Measurements from ENCODE around the gene SP110. TPM values are rescaled to one million over a fixed set of nuclear protein-coding genes. Genes with fewer than 3 reads are reported as not detected.
A peak's percentile ranks its signal among the peaks of the same experiment; 100 is the strongest.

The SP110 gene
- total and polyA plus RNA-seq, 5 donors from 2014 or later, result 74.5 to 131 (median 87.9) TPM

DNA sequence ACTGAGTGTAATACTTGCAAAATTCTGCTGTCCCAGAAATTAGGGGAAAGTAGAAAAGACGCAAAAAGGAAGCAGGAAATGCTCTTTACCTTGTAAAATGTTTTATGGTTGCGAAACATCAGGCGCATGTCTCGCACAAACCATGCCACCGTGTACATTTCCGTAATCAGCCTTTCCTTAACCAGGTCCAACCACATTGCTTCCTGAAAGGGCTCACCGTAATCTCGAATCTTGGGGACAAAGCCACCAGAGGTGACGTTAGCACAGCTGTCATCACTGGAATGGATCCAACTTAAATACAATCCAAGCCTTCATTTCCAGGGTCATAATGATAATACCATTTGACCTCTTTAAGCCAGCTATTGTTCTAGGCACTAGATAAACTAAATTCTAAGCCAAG, 49.3 kb downstream of the SP110 start:
- Mint-ChIP-seq H3K4me1 (peaks cover 0 to 15% (median 2%) of the 10 kb centered on the region in 4 donors), H3K27me3 (no peaks in the 10 kb centered on the region), H3K4me3 (no peak overlapping the region), H3K9me3 (no peaks in the 10 kb centered on the region), H3K27ac (peak overlapping the region; percentile 29 to 52 (median 49)), H3K36me3 (peaks cover 63% of the 10 kb centered on the region)
- no peaks in the 10 kb centered on the region for H3K9me3 ChIP-seq (ENCODE audit: control insufficient read depth in 2 of 2, low read length in 2 of 2)
- H3K4me1 ChIP-seq (ENCODE audit: control insufficient read depth, insufficient read depth, low read length, poor library complexity, severe bottlenecking), result no peaks in the 10 kb centered on the region
- ATAC-seq (ENCODE audit: low read depth in 2 of 2) (no peak), DNase-seq (no peak)
- H3K36me3 ChIP-seq (ENCODE audit: control insufficient read depth, insufficient read depth, low read length), result peaks cover 89% of the 10 kb centered on the region
- no peaks in the 10 kb centered on the region for H3K27me3 ChIP-seq (ENCODE audit: control insufficient read depth, insufficient read depth, low read length)
- H3K27ac ChIP-seq (ENCODE audit: insufficient read depth, low read length, poor library complexity, severe bottlenecking), result no peak overlapping the region
- no peak overlapping the region for H3K4me3 ChIP-seq (ENCODE audit: low read depth, low read length)

DNA sequence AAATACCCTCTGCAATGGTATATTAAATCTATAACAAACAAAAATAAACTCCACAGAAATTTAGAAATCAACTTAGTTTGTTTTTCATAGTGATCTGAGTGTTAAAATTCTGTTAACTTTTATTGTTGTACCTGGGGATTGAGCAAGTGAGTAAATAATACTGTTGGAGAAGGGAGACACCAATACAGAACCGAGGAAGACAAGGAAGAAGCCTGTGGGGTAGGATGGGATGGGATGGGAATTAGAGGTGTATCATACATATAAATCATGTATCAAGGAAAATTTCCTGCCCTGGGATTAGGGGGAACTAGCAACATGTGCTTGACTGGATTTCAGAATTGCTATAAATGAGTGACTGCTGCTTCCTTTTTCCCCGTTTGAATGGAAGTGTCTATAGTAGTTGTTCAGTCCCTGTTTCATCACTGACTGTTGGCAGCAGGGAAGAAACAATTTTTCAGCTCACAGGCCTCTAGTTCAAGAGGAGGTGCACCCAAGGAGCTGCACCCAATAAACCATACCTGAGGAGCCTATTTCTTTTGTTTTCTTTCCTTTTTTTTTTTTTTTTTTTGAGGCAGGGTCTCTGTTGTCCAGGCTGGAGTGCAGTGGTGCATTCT, 53.1 kb downstream of the SP110 start:
- Histone ChIP-seq H3K4me3 (ENCODE audit: low read depth, low read length) (no peak overlapping the region), H3K9me3 (ENCODE audit: control insufficient read depth in 2 of 2, low read length in 2 of 2) (no peaks in the 10 kb centered on the region), H3K27ac (ENCODE audit: insufficient read depth, low read length, poor library complexity, severe bottlenecking) (no peak overlapping the region), H3K36me3 (ENCODE audit: control insufficient read depth, insufficient read depth, low read length) (peaks cover 58% of the 10 kb centered on the region), H3K27me3 (ENCODE audit: control insufficient read depth, insufficient read depth, low read length) (no peaks in the 10 kb centered on the region), H3K4me1 (ENCODE audit: control insufficient read depth, insufficient read depth, low read length, poor library complexity, severe bottlenecking) (no peaks in the 10 kb centered on the region)
- ATAC-seq (ENCODE audit: low read depth in 2 of 2) (no peak), DNase-seq (no peak)
- Mint-ChIP-seq H3K36me3 (peaks cover 54% of the 10 kb centered on the region), H3K27ac (peak overlapping the region in 1 of 3 donors; percentile 74), H3K4me1 (peaks cover 0 to 15% (median 11%) of the 10 kb centered on the region in 4 donors), H3K27me3 (no peaks in the 10 kb centered on the region), H3K9me3 (no peaks in the 10 kb centered on the region), H3K4me3 (no peak overlapping the region)

DNA sequence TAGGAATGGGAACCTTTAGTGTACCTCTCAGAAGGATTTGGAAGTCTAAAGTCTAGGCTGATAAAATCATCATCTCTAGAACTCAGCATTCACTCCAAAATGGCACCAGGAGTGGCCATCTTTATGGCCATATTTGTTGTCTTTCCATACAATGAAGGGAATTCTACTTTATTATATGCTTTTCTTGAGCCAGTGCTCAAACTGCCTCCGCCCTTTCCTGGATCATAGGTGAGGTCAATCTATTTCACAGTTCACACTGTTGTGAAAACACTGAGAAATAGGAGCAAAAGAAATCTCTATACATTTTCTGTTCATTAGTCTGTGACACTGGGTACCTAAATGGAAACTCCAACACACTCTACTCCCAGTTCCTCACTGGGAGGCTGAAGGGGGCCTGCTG, 55.6 kb downstream of the SP110 start:
- DNase-seq (no peak), ATAC-seq (ENCODE audit: low read depth in 2 of 2) (no peak)
- Mint-ChIP-seq H3K27ac (no peak overlapping the region), H3K36me3 (peaks cover 39% of the 10 kb centered on the region), H3K4me1 (peaks cover 5 to 16% (median 11%) of the 10 kb centered on the region in 4 donors), H3K4me3 (no peak overlapping the region), H3K27me3 (no peaks in the 10 kb centered on the region), H3K9me3 (no peaks in the 10 kb centered on the region)
- Histone ChIP-seq H3K4me3 (ENCODE audit: low read depth, low read length) (no peak overlapping the region), H3K9me3 (ENCODE audit: control insufficient read depth in 2 of 2, low read length in 2 of 2) (no peaks in the 10 kb centered on the region), H3K4me1 (ENCODE audit: control insufficient read depth, insufficient read depth, low read length, poor library complexity, severe bottlenecking) (no peaks in the 10 kb centered on the region), H3K27me3 (ENCODE audit: control insufficient read depth, insufficient read depth, low read length) (no peaks in the 10 kb centered on the region), H3K36me3 (ENCODE audit: control insufficient read depth, insufficient read depth, low read length) (peaks cover 34% of the 10 kb centered on the region), H3K27ac (ENCODE audit: insufficient read depth, low read length, poor library complexity, severe bottlenecking) (no peak overlapping the region)

- no peak overlapping the region for H3K4me3 ChIP-seq (ENCODE audit: low read depth, low read length)
- H3K4me1 ChIP-seq (ENCODE audit: control insufficient read depth, insufficient read depth, low read length, poor library complexity, severe bottlenecking), result no peaks in the 10 kb centered on the region
- Mint-ChIP-seq H3K4me1 (peaks cover 5 to 16% (median 7%) of the 10 kb centered on the region in 4 donors), H3K36me3 (peaks cover 31% of the 10 kb centered on the region), H3K27ac (peak overlapping the region in 1 of 3 donors; percentile 17), H3K4me3 (no peak overlapping the region), H3K9me3 (no peaks in the 10 kb centered on the region), H3K27me3 (no peaks in the 10 kb centered on the region)
- no peaks in the 10 kb centered on the region for H3K27me3 ChIP-seq (ENCODE audit: control insufficient read depth, insufficient read depth, low read length)
- ATAC-seq (ENCODE audit: low read depth in 2 of 2) (no peak), DNase-seq (peak in 1 of 3 donors; percentile 21)
- peaks cover 24% of the 10 kb centered on the region for H3K36me3 ChIP-seq (ENCODE audit: control insufficient read depth, insufficient read depth, low read length)
- no peaks in the 10 kb centered on the region for H3K9me3 ChIP-seq (ENCODE audit: control insufficient read depth in 2 of 2, low read length in 2 of 2)
- H3K27ac ChIP-seq (ENCODE audit: insufficient read depth, low read length, poor library complexity, severe bottlenecking), result no peak overlapping the region
Observed at GRCh38 chr2:230162981-230163380, 56.8 kb downstream of the SP110 start.

DNA sequence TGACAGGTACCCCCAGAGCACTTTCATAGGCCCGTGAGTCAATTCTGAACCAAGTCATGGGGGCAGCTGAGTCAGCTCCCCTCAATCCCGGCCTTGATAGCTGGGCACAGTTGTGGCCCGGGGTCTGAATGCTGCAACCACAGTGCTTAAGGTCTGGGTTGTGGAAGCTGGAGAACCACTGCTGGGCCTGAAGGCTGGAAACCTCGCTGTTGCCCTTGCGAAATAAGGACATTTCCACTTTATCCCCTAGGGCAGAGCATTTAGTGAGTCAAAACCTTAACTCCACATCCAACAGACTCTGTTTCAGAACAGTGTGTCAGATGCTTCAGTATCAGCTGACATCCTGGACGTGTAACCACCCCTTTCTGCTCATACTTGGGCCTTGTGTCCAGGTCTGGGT, 58.6 kb downstream of the SP110 start:
- no peak overlapping the region for H3K27ac ChIP-seq (ENCODE audit: insufficient read depth, low read length, poor library complexity, severe bottlenecking)
- no peaks in the 10 kb centered on the region for H3K9me3 ChIP-seq (ENCODE audit: control insufficient read depth in 2 of 2, low read length in 2 of 2)
- no peaks in the 10 kb centered on the region for H3K4me1 ChIP-seq (ENCODE audit: control insufficient read depth, insufficient read depth, low read length, poor library complexity, severe bottlenecking)
- ATAC-seq (ENCODE audit: low read depth in 2 of 2), result no peak
- H3K27ac Mint-ChIP-seq, result peak overlapping the region in 1 of 3 donors; percentile 64
- peaks cover 22% of the 10 kb centered on the region for H3K36me3 Mint-ChIP-seq
- no peaks in the 10 kb centered on the region for H3K27me3 ChIP-seq (ENCODE audit: control insufficient read depth, insufficient read depth, low read length)
- DNase-seq, result no peak
- H3K4me3 Mint-ChIP-seq, result no peak overlapping the region
- peaks cover 5 to 16% (median 7%) of the 10 kb centered on the region in 4 donors for H3K4me1 Mint-ChIP-seq
- H3K9me3 Mint-ChIP-seq, result no peaks in the 10 kb centered on the region
- H3K4me3 ChIP-seq (ENCODE audit: low read depth, low read length), result no peak overlapping the region
- H3K27me3 Mint-ChIP-seq, result no peaks in the 10 kb centered on the region
- peaks cover 9% of the 10 kb centered on the region for H3K36me3 ChIP-seq (ENCODE audit: control insufficient read depth, insufficient read depth, low read length)

DNA sequence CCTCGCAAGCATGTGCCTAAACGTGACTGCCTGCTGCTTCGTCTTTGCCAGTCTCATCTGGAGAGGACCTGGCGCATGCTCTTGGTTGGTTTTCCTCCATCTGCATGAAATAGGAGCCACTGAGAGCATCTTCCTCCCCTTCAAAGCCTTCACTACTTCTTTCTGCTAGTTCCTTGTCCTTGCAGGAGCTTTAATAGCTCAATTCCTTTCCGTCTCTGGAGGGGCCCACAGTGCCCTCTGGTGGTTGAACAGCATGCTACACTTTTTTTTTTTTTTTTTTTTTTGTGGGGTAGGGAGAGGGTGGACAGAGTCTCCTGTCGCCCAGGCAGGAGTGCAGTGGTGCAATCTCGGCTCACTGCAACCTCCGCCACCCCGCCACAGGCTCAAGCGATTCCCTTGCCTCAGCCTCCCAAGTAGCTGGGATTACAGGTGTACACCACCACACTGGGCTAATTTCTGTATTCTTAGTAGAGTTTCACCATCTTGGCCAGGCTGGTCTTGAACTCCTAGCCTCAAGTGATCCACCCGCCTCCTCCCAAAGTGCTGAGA, 59.6 kb downstream of the SP110 start:
- no peaks in the 10 kb centered on the region for H3K27me3 Mint-ChIP-seq

DNA sequence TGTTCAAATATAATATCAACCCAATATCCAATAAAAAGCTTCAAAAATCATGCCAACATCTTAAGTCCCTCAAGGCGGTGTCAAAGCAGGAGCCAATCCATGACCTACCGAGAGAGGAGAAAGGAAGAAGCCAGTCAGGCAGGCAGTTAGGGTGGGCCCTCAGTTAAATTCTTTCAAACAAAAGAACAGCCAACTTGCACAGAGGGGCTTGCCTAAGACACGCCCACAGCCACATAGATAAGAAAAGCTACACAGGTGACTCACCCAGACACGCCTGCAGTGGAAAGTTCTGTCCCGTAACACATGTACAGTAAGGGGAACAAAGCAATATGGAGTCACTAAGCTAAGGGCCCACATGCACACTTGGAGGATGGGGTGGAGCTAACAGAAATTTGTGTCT, 61.3 kb downstream of the SP110 start:
- Histone ChIP-seq H3K27me3 (ENCODE audit: control insufficient read depth, insufficient read depth, low read length) (no peaks in the 10 kb centered on the region), H3K9me3 (ENCODE audit: control insufficient read depth in 2 of 2, low read length in 2 of 2) (no peaks in the 10 kb centered on the region), H3K36me3 (ENCODE audit: control insufficient read depth, insufficient read depth, low read length) (no peaks in the 10 kb centered on the region), H3K27ac (ENCODE audit: insufficient read depth, low read length, poor library complexity, severe bottlenecking) (no peak overlapping the region), H3K4me1 (ENCODE audit: control insufficient read depth, insufficient read depth, low read length, poor library complexity, severe bottlenecking) (no peaks in the 10 kb centered on the region), H3K4me3 (ENCODE audit: low read depth, low read length) (no peak overlapping the region)
- peaks cover 8% of the 10 kb centered on the region for H3K36me3 Mint-ChIP-seq
- peaks cover 0 to 14% (median 5%) of the 10 kb centered on the region in 4 donors for H3K4me1 Mint-ChIP-seq
- no peaks in the 10 kb centered on the region for H3K9me3 Mint-ChIP-seq
- no peak overlapping the region for H3K4me3 Mint-ChIP-seq
- DNase-seq (no peak), ATAC-seq (ENCODE audit: low read depth in 2 of 2) (no peak)
- peaks cover 3% of the 10 kb centered on the region for H3K27me3 Mint-ChIP-seq
- H3K27ac Mint-ChIP-seq, result no peak overlapping the region

More for the DNA sequence above, 59.6 kb downstream of the SP110 start:
- H3K27ac ChIP-seq (ENCODE audit: insufficient read depth, low read length, poor library complexity, severe bottlenecking), result no peak overlapping the region
- no peaks in the 10 kb centered on the region for H3K27me3 ChIP-seq (ENCODE audit: control insufficient read depth, insufficient read depth, low read length)
- H3K4me3 ChIP-seq (ENCODE audit: low read depth, low read length), result peak overlapping the region; percentile 10
- peak; percentile 11 to 64 (median 51) for DNase-seq
- Mint-ChIP-seq H3K27ac (peak overlapping the region in 2 of 3 donors; percentile 11 to 36), H3K4me1 (peaks cover 5 to 16% (median 7%) of the 10 kb centered on the region in 4 donors), H3K36me3 (peaks cover 22% of the 10 kb centered on the region), H3K4me3 (no peak overlapping the region), H3K9me3 (no peaks in the 10 kb centered on the region)
- H3K9me3 ChIP-seq (ENCODE audit: control insufficient read depth in 2 of 2, low read length in 2 of 2), result no peaks in the 10 kb centered on the region
- H3K4me1 ChIP-seq (ENCODE audit: control insufficient read depth, insufficient read depth, low read length, poor library complexity, severe bottlenecking), result no peaks in the 10 kb centered on the region
- peaks cover 7% of the 10 kb centered on the region for H3K36me3 ChIP-seq (ENCODE audit: control insufficient read depth, insufficient read depth, low read length)
- ATAC-seq (ENCODE audit: low read depth in 2 of 2), result peak; percentile 38 to 56

Measured in CD4-positive, CD25-positive, alpha-beta regulatory T cell (primary cell).